OCI-LY3 (cell line): Measurements from ENCODE around the gene WRNIP1.

Experiments
- CTCF ChIP-seq: fragments of 200-600, 300-600 bp; sonication (generic); IDR thresholded peaks from 2 replicates; pipeline ENCODE4 v1.5.1; 2014; ENCODE audit warnings: antibody characterized with exemption, low read length, low read depth
- EZH2phosphoT487 ChIP-seq: fragments of 200-600 bp; shearing (Covaris generic); IDR thresholded peaks from 2 replicates; pipeline ENCODE4 v1.6.1; 2018; ENCODE audit warnings: antibody characterized with exemption, mixed run types, low read depth

GRCh38 chr6:2715737-2716136, 49.5 kb upstream of the WRNIP1 start:
- TF ChIP-seq CTCF (no peak), EZH2phosphoT487 (no peak)
